HG03095 (cell line): ENCODE results near the gene ATP5MC2.
"Not testable (repeated sequence)": the region's sequence is repeated elsewhere in the genome, so short reads cannot be mapped to it uniquely, and the experiment has no call there.

Experiments
- ATAC-seq: cut with Tn5 transposase; IDR thresholded peaks from one replicate; pipeline ENCODE4 v1.9.1; 2021; ENCODE audit warnings: moderate library complexity; ENCODE audit not compliant: unreplicated experiment

The ATP5MC2 gene

DNA sequence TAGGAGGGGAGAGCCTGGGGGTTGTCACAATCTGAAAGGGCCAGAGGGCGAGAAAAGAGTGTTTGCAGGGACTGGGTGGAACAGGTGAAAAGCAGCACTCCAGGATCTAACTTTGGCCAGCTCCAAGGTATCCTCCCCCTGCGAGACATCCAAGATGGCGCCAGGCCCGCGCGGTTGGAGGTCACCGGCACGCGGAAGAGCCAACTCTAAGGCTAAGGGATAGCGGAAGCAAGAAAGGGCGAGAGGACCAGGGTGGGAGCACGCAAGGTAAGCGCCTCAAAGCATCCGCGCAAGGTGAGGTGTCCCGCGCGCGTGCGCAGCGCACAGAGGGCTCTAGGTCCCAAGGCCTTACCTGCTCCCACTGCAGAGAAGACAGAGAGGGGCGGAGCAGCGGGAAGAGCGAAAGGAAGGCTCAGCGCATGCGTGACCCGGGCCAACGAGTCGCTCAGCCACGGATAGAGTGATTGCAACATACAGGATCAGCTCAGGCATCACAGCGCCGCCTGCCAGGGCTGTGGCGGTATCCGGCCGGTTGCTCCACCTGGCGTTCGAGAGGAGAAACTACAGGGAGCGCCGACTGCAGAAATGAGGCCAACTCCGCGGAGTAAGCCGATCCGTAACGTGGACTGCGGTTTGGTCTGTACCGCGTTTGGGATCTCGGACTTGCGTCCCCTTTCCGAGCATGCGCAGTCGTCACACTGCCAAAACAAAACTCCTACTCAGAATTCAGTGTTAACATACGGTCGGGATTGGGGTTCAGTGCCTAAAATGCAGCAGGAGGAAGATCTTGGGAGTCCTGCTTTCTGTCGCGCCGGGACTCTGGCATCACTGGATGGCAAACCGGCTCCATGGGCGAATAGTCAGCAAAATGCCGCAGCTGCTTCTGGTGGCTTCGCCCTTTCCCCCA is at the start of gene ATP5MC2:
Gene ATP5MC2 (minus strand): TSS at position 383 of the 907 bp plus-strand sequence. CDS start 3,469 bp downstream, outside the sequence.
- peak; percentile 90 for ATAC-seq

DNA sequence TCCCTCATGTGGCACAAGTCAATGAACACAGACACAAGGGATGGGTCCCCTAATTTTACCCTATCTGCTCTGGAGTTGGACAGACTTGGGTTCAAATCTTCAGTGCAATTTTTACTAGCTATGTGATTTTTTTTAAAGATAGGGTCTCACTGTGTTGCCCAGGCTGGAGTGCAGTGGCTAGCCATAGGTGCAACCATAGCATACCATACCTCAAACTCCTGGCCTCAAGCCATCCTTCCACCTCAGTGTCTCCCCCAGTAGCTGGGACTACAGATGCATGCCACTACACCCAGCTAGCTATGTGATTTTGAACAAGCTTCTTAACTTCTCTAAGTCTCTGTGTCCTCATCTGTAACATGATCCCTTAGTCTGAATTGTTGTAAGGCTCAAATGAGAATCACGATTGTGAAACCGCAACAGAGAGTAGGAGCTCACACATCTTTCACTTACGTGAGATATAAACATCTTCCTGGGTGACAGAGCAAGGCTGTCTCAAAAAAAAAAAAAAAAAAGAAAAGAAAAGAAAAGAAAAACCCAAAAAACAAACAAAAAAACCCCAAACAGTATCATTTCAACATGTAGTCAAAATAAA is 46.7 kb upstream of the ATP5MC2 start:
- no peak for ATAC-seq

DNA sequence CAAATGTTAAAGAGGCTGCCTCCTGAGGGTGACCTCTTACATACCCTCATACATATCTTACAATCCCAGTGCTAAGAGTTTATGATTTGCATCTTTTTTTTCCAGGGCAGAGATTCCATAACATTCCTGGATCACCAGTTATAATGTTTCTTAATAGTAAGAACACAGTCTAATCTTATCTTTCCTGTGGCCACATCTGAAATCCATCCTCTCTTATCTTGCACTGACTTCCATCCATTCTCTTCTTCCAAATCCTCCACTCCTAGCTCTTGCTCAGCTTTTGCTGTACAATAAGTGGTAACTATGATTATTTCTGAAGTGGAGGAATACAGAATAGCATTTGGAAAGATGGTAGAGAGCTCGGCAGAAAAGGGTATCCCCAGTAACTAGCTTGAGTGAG is 45.1 kb upstream of the ATP5MC2 start:
- no peak for ATAC-seq

DNA sequence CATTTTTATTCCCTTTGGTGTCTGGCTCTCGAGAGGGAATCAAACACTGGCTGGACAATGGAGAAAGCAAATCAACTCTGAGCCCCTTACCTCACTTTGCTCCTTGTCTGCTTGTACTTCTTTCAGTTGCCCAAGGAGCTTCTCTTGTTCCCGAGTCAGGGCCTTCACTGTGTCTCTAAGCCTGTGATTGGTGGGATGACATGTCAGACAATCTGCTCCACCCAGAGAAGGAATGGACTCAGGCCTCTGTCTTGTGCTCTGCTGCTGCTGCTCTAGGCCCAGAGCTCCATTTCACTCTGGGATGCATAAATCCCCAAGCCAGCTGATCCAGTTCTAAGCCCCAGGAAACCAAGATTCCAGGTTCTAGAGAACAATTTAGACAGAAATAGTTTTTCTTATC is 43.8 kb upstream of the ATP5MC2 start:
- ATAC-seq: no peak

DNA sequence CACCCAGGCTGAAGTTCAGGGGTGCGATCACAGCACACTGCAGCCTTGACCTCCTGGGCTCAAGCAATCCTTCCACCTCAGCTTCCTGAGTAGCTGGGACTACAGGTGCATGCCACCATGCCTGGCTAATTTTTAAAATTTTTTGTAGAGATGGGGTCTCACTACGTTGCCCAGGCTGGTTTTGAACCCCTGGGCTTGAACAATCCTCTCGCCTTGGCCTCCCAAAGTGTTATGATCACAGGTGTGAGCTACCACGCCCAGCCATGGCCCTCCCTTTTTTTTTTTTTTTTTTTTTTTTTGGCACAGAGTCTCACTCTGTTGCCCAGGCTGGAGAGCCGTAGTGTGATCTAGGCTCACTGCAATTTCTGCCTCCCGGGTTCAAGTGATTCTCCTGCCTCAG is 42.7 kb upstream of the ATP5MC2 start:
- not testable (repeated sequence) for ATAC-seq

DNA sequence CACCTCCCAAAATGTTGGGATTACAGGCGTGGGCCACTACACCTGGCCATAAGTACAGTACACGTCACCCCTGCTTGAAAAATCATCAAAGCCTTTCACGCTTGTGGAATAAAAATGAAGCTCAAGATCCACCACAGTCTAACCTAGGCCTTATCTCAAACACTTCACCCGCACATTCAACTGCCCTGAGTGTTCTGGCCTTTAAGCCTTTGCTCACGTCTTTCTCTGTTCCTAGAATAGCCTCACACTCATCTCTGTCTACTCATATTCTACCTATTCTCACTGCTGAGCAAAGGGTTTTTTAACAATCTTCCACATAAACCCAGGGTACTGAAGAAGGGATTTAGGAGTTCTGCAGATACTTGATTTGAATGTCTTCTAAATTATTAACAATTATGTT is 41.4 kb upstream of the ATP5MC2 start:
- ATAC-seq: no peak

DNA sequence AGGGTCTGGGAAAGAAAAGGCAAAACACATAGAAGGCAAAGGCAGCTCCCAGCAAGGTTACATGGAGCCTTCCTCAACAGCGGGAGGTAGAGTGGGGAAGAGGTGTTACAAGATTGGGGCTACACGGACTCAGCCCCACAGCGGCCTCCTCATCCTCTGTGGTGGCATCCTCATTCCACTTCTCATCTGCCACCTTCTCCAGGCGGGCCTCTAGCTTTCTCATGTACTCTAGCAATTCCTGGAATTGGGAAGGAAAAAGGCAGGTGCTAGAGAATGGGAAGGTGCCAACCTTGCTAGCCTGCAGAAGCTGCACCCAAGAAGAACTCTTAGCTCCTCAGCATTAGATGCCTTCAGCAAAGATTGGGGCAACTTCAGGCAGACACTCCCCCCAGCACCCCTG is 38.1 kb upstream of the ATP5MC2 start:
- no peak for ATAC-seq

DNA sequence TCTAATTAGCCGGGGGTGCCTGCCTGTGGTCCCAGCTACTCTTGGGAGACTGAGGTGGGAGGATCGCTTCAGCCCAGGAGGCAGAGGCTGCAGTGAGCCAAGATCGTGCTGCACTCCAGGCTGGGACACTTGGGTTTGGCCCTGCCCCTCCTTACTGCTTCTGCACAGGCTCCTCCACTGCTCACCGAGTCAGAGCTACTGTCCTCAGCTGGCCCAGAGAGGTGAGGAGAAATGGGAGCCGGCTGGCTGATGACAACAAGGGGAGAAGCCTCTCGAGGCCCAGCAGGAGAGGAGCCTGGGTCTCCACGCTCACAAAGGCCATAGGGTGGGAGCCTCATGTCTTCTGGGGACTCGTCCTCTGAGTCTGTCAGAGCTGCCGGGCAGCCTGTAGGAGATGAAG is 37.6 kb upstream of the ATP5MC2 start:
- ATAC-seq: no peak

DNA sequence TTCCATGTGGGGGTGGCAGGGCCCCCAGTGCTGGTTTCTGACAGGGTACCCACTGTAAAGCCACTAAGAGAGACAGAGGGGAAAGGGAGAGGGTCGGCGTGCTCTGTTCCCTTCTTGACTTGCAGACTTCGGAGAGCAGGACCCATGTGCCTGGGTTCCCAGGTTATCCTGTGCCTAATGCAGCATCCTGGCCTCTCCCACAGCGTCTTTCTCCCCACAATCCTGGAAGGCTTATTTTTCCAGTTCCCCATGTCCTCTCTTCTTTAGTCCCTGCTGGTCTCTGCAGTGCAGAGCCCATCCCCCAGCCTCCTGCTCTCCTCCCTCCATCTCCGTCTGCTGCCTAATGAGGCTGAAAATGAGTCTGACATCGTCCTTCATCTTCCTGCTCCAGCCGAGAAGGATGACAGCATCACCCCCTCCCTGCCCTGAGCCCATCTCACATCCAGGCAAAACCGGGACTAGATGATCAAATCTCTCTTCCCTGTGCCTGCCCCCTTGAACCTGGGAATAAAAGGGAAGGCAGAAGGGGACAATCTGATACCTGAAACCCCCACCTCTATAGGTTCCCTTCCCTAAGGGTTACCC is 36.3 kb upstream of the ATP5MC2 start:
- no peak for ATAC-seq

DNA sequence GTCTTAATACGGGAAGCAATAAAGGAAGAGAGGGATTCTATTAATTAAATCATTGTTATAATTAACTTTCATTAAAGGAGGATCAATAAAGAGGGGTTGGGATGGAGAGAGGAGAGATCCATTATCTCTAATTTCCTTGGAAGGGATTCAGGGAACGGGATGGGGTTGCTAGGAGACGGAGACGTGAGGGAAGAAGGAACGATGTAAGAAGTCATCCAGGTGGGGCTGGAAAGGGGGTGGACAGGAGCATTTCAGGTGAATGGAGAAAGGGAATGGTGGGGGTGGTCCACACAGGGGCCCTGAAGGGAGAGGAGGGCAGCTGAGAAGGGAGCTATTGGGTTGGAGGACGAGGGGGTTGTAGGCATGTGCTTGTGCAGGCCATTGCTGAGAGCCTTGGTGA is 34.2 kb upstream of the ATP5MC2 start:
- ATAC-seq: no peak

DNA sequence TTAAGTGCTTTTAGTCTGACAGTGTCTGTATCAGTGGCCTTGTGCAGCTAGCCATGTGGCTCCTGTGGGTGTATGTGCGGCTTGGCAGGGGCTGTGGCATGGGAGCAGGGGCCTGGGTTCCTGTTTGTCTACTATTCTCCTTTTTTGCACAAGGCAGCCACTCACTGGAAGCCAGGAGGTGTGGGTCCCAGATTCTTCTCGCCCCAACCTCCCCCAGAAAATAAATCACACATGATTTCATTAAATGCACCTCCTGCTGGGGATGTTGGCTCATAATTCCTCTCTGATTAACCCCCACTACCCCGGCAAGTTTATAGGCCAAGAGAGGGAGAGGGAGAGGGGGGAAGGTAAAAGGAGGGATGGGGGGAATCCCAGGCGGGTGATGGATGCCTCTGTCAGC is 33.8 kb upstream of the ATP5MC2 start:
- no peak for ATAC-seq

DNA sequence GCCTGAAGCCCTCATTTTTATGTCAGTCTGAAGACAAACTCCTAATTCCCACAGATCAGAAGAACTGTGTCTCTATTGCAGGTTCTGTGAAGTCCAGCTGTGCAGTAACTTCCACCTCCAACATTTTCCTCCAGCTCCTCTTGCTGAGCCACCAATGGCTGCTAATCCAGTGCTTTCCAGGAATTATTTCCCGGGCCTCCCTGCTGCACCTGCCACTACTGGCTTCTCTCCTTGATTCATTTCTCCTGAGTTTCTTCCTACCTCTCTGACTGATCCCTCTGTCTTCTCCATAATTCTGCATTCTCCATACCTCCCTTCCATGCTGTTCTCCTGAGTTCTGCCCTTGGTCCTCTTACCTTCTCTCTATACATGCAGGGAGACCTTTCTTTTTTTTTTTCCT is 30.2 kb upstream of the ATP5MC2 start:
- ATAC-seq: no peak

DNA sequence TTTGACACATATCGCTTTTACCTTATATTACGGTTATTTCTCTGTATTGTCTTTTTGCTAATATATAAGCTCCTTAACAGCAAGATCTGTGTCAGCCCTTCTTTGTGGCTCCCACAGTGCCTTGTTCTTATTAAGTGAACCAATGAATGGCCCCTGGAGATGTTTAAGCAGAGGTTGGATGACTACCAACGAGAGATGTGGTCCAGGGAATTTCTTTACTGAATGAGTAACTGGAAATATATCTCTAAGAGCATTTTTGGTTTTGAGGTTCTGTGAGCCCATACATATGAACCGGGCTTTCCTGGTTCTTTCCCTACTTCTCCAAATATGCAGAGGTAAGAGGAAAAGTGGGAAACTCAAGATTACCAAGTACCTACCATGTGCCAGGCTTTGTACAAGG is 27.9 kb upstream of the ATP5MC2 start:
- ATAC-seq: no peak

DNA sequence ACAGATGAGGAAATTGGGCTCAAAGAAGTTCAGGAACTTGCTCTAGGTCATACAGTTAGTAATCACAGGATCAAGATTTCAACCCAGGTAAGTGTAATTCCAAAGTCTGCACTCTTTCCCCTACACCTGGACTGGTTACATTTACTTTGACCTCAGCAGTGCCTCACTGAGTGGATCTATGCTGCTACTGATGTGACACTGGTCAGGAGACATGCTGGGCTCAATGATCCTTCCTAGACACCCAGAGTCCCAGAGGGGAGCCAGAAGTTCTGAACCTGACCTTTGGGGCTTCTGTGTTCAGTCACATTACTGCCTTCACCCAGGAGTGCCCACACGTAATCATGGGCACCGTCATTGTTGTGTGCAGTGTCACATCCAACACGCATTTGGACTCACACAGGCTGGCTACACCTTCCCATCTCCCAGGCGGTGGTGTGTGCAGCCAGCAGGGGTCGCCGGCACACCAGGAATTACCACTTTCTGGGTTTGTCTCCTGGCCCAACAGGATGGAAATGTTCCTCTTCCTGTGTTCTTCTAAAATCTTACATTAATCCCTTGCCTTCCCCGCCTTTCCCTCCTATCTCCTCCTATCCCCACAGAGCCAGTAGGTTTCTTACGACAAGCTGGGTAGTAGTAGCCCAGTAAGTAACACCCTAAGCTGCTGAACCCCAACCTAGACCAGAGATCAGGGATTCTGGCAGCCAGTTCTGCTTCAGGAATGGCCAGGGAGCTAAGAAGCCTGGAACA is 25.8 kb upstream of the ATP5MC2 start:
- peak; percentile 66 for ATAC-seq

DNA sequence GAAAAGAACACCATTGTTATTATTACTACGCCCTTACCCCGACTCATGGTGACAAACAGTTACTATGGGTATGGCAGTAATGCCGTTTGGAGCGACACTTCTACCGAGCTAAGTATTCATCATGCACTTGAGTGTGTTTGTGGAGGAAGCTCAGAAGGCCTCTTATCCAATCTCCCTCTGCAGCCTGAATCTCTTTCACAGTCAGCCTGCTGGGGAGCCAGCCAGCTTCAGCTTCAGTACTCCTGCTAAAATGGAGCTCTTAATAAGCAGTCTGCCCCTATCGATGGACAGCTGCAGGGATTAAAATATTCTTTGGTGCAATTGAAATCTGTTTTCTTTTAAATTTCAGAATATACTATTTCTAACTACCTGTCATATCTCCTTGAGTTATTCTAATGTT is 24.7 kb upstream of the ATP5MC2 start:
- no peak for ATAC-seq

DNA sequence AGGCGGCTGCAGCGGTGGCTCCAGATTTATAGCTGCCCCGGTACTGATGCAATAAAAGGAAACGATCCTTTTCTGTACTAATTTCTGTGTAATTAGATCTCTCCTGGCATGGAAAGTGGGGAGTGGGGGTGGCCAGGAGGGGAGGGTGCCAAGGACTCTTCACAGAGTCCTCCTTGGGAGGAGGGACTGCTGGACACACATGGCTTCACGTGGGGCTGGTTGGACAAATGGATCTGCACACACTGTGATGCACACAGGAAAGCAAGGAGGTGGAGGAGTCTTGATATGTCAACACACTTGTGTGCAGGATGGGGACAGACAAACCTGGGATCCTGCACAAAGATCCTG is 23.8 kb upstream of the ATP5MC2 start:
- no peak for ATAC-seq

DNA sequence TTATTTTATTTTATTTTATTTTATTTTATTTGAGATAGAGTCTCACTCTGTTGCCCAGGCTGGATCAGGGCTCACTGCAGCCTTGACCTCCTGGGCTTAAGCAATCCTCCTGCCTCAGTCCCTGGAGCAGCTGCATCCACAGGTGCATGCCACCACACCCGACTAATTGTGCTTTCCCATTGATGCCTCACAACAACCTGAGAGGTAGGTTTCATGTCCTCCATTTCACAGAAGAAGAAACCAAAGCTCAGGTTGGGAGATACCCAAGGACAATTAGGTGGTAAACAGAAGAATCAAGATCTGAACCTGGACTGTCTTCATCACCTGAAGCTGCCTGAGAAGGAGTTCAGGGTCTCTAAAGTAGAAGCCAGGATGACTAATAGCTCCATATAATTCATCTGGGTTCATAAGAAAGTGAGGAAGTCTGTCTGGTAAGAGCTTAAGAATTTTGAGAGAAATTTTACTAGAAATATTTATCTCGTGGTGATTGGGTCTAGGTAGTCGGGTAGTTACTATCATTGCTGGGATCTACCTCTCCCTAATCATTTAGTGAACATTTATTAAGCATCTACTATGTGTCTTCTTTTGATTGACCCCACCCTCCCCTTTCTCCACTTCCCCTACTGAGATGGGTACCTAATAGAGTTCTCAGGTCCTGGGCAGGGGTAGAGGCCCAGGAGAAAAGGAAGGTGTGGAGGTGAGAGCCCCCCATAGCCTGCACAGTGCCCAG is 23.2 kb upstream of the ATP5MC2 start:
- ATAC-seq: no peak

DNA sequence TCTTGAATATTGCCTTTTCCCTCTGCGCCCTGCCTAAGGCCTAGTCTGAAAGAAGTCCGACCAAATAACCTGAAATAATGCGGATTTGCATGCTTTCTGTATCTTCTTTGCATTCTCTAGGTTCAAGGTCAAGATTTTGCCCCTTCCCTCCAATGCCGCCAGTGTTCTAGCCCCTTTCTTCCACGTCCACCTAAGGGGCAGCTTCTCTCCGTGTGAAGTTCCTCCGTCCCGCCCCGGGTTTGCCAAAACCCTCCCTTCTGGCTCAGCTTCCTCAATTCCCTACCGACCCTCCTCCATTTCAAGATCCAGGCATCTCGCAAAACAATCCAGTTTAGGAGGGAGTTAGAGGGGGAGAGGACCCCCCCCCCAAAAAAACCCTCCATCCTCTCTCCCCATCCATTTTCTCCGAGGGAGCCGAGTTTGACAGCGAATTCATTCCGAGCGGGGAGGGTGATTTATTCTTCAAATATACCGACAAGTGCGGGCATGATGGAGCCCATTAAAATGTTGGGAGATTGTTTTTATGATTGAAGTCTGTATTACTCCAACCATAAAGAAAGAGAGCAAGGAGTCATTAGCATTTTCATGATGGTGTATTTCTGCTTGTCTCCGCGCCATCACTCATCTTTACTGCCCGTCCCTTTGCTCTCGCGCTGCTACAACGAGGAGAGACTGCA is 20.9 kb upstream of the ATP5MC2 start:
- no peak for ATAC-seq

DNA sequence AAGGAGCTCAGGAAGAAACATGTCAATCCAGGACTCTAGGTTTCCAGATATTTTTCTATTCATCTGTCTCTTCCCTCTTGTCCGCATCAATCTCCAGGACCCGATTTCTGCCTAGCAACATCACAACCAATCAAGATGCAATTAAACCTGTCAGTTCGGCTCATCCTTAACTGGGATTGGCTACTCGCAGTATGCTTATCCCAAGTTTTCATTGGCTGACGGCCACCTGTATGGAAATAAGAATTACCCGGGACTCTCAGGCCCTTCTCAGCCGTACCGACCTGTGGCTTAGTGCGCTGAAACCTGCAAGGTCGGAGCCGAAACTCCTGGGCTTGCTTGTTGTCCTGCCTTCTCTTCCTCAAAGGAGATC is 20.4 kb upstream of the ATP5MC2 start:
- no peak for ATAC-seq
